LNCAP (cell line): ENCODE data around the gene TMEM40.

Experiments
- CTCF ChIP-seq: fragments of 450-650 bp; IDR thresholded peaks from 2 replicates; pipeline ENCODE4 v1.5.1; 2017; ENCODE audit warnings: mild to moderate bottlenecking

The TMEM40 gene

GRCh38 chr3:12742330-12743107 lies 16.5 kb downstream of the TMEM40 start:
- TF ChIP-seq CTCF: no peak

- no peak for TF ChIP-seq CTCF
Measured at GRCh38 chr3:12741209-12741608, 17.9 kb downstream of the TMEM40 start.

- TF ChIP-seq CTCF: no peak
Measured at GRCh38 chr3:12737833-12738232, 21.2 kb downstream of the TMEM40 start.

GRCh38 chr3:12737319-12737718 lies 21.7 kb downstream of the TMEM40 start:
- no peak for TF ChIP-seq CTCF

GRCh38 chr3:12734960-12735359 lies 24.1 kb downstream of the TMEM40 start:
- no peak for TF ChIP-seq CTCF

- TF ChIP-seq CTCF: no peak
Measured at GRCh38 chr3:12733566-12733965, 25.5 kb downstream of the TMEM40 start.

GRCh38 chr3:12730506-12731242 lies 28.4 kb downstream of the TMEM40 start:
- TF ChIP-seq CTCF: no peak
